Measurements from ENCODE around the gene WASF1.
"Not testable (repeated sequence)": the region's sequence is repeated elsewhere in the genome, so short reads cannot be mapped to it uniquely, and the experiment has no call there.

The WASF1 gene

GRCh38 chr6:110173506-110174132 is 5.9 kb downstream of the WASF1 start:
- no peak for DNase-seq

GRCh38 chr6:110170081-110170480 is 9.4 kb downstream of the WASF1 start:
- no peak for DNase-seq

- DNase-seq: no peak
These were observed 21.0 kb downstream of the WASF1 start for GRCh38 chr6:110158479-110158878.

- DNase-seq: no peak
These were observed 31.6 kb downstream of the WASF1 start for GRCh38 chr6:110147870-110148269.

- no peak for DNase-seq
These were observed 38.8 kb downstream of the WASF1 start for GRCh38 chr6:110140650-110141049.

GRCh38 chr6:110139052-110139451 is 40.4 kb downstream of the WASF1 start:
- DNase-seq: no peak

- DNase-seq: no peak
These were observed 41.3 kb downstream of the WASF1 start for GRCh38 chr6:110137924-110138887.

GRCh38 chr6:110130362-110130761 is 49.1 kb downstream of the WASF1 start:
- no peak for DNase-seq

- DNase-seq: no peak
These were observed 51.1 kb downstream of the WASF1 start for GRCh38 chr6:110128418-110128817.

GRCh38 chr6:110125361-110125760 is 54.1 kb downstream of the WASF1 start:
- DNase-seq: no peak

- not testable (repeated sequence) for DNase-seq
These were observed 57.8 kb downstream of the WASF1 start for GRCh38 chr6:110121655-110122054.

GRCh38 chr6:110116258-110116657 is 63.2 kb downstream of the WASF1 start:
- DNase-seq: no peak

- DNase-seq: no peak
These were observed 65.5 kb downstream of the WASF1 start for GRCh38 chr6:110114004-110114403.

- no peak for DNase-seq
These were observed 74.2 kb downstream of the WASF1 start for GRCh38 chr6:110105296-110105695.

- no peak for DNase-seq
These were observed 76.2 kb downstream of the WASF1 start for GRCh38 chr6:110103260-110103659.

- DNase-seq: no peak
These were observed 77.1 kb downstream of the WASF1 start for GRCh38 chr6:110102411-110102810.

GRCh38 chr6:110101885-110102284 is 77.6 kb downstream of the WASF1 start:
- no peak for DNase-seq

GRCh38 chr6:110098511-110099116 is 80.9 kb downstream of the WASF1 start:
- no peak for DNase-seq

GRCh38 chr6:110097443-110097842 is 82.0 kb downstream of the WASF1 start:
- no peak for DNase-seq

- no peak for DNase-seq
These were observed 83.5 kb downstream of the WASF1 start for GRCh38 chr6:110095935-110096334.

- no peak for DNase-seq
These were observed 84.4 kb downstream of the WASF1 start for GRCh38 chr6:110095101-110095500.

- no peak for DNase-seq
These were observed 85.5 kb downstream of the WASF1 start for GRCh38 chr6:110093981-110094380.

GRCh38 chr6:110090876-110091275 is 88.6 kb downstream of the WASF1 start:
- no peak for DNase-seq

GRCh38 chr6:110089323-110089722 is 90.1 kb downstream of the WASF1 start:
- DNase-seq: no peak
